Thymus (tissue), 11 donors: ENCODE results near the gene ASB18. TPM values are rescaled to one million over a fixed set of nuclear protein-coding genes. Genes with fewer than 3 reads are reported as not detected.

Experiments
- DNase-seq, 9 donors: peaks; one replicate each; pipeline ENCODE4 v3.0.0-alpha.2; 2013; ENCODE audit warnings: low spot score in 9 of 9, low read depth in 6 of 9, missing footprints in 1 of 9
- H3K27ac ChIP-seq, 2 donors: one replicate each; pipeline ENCODE4 v1.5.1; 2013; ENCODE audit warnings: control low read depth in 1 of 2, low read depth in 1 of 2, low read length in 1 of 2, mild to moderate bottlenecking in 1 of 2, moderate library complexity in 1 of 2
- H3K27me3 ChIP-seq, 2 donors: one replicate each; pipeline ENCODE4 v1.5.1; 2013; ENCODE audit warnings: low read length in 1 of 2; ENCODE audit not compliant: control insufficient read depth in 2 of 2, insufficient read depth in 1 of 2
- H3K36me3 ChIP-seq, 2 donors: one replicate each; pipeline ENCODE4 v1.5.1; 2013; ENCODE audit warnings: low read length in 1 of 2, mild to moderate bottlenecking in 1 of 2, moderate library complexity in 1 of 2; ENCODE audit not compliant: control insufficient read depth in 2 of 2, insufficient read depth in 2 of 2
- H3K4me1 ChIP-seq, 2 donors: one replicate each; pipeline ENCODE4 v1.5.1; 2013; ENCODE audit warnings: low read length in 2 of 2; ENCODE audit not compliant: control insufficient read depth in 2 of 2, insufficient read depth in 2 of 2
- H3K4me3 ChIP-seq, 2 donors: one replicate each; pipeline ENCODE4 v1.5.1; 2013; ENCODE audit warnings: low read length in 2 of 2, control low read depth in 1 of 2, mild to moderate bottlenecking in 1 of 2
- H3K9me3 ChIP-seq, 2 donors: one replicate each; pipeline ENCODE4 v1.5.1; 2013; ENCODE audit warnings: low read length in 1 of 2, mild to moderate bottlenecking in 1 of 2; ENCODE audit not compliant: control insufficient read depth in 2 of 2, insufficient read depth in 1 of 2
- WGBS: extraction: QIAGEN DNeasy Blood & Tissue Kit; methylation state at CpG from one replicate; pipeline ENCODE4 v1.1.7; 2013; 5-methylcytosine and 5-hydroxymethylcytosine counted together
- polyA plus RNA-seq: library from polyadenylated mRNA; stranded (reverse); fragments of 200-250 nt; gene quantifications from one replicate; pipeline ENCODE4 v1.2.3, GENCODE V29; 2013
- total RNA-seq: library from RNA; stranded (reverse); fragments of 120-200 nt; gene quantifications from one replicate; pipeline ENCODE4 v1.2.4, GENCODE V29; 2013
- donor health status: healthy.

The ASB18 gene
- total and polyA plus RNA-seq, 2 donors, result under 0.01 TPM; not detected in 1

DNA sequence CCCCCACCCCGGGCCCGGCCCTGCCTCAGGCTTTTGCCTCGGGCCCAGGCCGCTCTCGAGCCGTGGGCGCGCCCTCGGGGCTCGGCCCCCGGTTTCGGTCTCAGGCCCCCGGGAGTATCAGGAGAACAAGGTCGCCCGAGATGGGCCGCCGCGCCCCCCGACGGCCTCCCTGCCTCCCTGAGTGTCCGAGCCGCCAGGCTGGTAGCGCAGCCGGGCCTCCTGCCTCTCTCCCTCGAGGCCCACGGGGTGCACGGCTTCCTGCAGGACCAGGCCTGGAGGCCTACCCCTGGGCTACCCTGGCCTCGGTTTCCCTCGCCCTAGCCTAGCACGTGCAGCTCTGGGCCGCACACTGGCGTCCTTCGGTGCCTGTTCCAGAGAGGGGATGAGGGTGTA, 104.4 kb downstream of the ASB18 start:
- 11% methylated on average over 33 of the region's 33 CpGs for WGBS

DNA sequence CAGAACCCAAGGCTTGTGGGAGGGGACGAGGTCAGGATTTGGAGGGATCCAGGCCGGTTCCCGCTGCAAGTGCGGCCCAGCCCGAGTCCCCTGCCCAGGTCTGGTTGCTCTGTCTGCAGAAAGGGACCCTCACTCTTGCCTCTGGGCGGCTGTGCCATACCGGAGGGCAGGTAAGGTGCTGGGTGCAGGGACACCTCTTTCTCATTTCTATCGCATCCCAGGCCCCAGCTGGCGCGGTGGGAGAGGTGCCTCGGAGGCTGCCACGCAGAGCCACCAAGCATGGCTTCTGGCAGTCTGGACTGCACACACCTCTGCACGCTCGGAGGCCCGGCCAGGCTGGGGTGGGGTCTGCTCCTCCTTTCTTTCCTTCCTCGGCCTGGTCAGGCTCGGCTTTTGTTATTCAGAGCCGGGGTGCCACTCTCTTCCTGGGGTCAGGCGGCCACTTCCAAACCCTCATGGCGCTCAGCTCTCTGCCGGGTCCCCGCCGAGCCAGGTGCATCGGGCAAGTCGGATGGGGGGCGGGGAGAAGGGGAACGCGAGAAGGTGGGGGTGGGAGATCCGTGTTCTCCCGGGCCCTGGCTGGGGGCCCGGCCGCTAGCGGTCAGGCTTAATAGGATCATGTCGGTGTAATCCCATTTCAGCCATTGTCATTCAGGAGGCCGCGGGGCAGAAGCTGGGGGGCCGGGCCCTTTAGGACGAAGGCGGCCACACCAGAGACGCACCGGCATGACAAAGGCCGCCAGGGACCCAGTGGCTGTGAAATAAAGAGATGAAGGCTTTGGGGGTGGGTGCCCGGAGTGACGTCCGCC, 105.0 kb downstream of the ASB18 start:
- H3K4me1 ChIP-seq, result no peaks in the 10 kb centered on the region
- DNase-seq, result no peak
- 11% methylated on average over 45 of the region's 45 CpGs for WGBS
- H3K9me3 ChIP-seq, result no peaks in the 10 kb centered on the region
- no peak overlapping the region for H3K27ac ChIP-seq
- H3K27me3 ChIP-seq, result peaks cover 64 to 80% of the 10 kb centered on the region in 2 donors
- no peaks in the 10 kb centered on the region for H3K36me3 ChIP-seq
- H3K4me3 ChIP-seq, result no peak overlapping the region

More for the DNA sequence above, 104.4 kb downstream of the ASB18 start:
- H3K4me1 ChIP-seq, result no peaks in the 10 kb centered on the region
- no peaks in the 10 kb centered on the region for H3K9me3 ChIP-seq
- no peak for DNase-seq
- H3K27ac ChIP-seq, result no peak overlapping the region
- no peaks in the 10 kb centered on the region for H3K36me3 ChIP-seq
- no peak overlapping the region for H3K4me3 ChIP-seq
- H3K27me3 ChIP-seq, result peaks cover 70 to 86% of the 10 kb centered on the region in 2 donors

- DNase-seq, result no peak
- Histone ChIP-seq H3K4me3 (no peak overlapping the region), H3K9me3 (peaks cover 0 to 1% of the 10 kb centered on the region in 2 donors), H3K4me1 (no peaks in the 10 kb centered on the region), H3K27me3 (peaks cover 52 to 67% of the 10 kb centered on the region in 2 donors), H3K27ac (no peak overlapping the region), H3K36me3 (no peaks in the 10 kb centered on the region)
- WGBS, result 89% methylated on average over 10 of the region's 10 CpGs
Measured at GRCh38 chr2:236157815-236158498, 106.2 kb downstream of the ASB18 start.

DNA sequence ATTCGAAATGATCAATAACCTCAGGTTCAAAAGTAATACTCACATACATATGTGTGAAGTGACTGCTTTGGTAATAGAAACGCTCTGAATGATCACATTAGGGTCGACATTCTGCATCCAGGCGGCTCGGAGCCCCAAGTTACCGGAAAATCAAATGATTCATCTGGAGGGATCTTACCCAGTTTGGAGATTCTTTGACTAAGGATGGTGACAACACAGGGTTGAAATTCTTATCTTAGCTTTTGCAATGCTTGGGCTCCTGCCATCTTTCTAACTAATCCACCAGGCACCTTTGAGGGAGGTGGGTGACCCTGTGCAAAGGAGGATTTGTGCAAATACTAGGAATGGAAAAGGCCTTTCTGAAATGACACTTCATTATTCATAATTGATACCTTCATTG, 106.8 kb downstream of the ASB18 start:
- H3K9me3 ChIP-seq, result peaks cover 1 to 3% of the 10 kb centered on the region in 2 donors
- no peak overlapping the region for H3K27ac ChIP-seq
- WGBS, result 89% methylated on average over 6 of the region's 6 CpGs
- no peak overlapping the region for H3K4me3 ChIP-seq
- no peak for DNase-seq
- no peaks in the 10 kb centered on the region for H3K36me3 ChIP-seq
- peaks cover 46 to 61% of the 10 kb centered on the region in 2 donors for H3K27me3 ChIP-seq
- no peaks in the 10 kb centered on the region for H3K4me1 ChIP-seq

DNA sequence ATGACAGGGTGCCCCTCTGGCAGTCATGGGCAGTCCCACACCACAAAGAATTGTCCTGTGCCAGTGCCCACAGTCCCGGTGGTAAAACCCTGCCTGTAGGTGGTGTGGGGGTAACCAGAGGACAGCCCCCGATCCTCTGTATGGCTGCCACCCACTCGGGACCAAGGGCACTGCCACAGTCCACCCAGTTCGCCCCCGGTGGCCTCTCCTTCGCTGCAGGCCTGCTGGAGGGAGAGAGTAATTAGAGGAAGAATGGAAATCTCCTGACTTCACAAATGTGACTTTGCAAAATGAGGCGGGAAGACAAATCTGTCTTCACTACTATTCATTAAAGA, 107.4 kb downstream of the ASB18 start:
- no peaks in the 10 kb centered on the region for H3K36me3 ChIP-seq
- H3K27ac ChIP-seq, result no peak overlapping the region
- WGBS, result 82% methylated on average over 7 of the region's 7 CpGs
- no peak for DNase-seq
- H3K9me3 ChIP-seq, result peaks cover 1 to 3% of the 10 kb centered on the region in 2 donors
- H3K27me3 ChIP-seq, result peaks cover 40 to 56% of the 10 kb centered on the region in 2 donors
- H3K4me3 ChIP-seq, result no peak overlapping the region
- no peaks in the 10 kb centered on the region for H3K4me1 ChIP-seq

DNA sequence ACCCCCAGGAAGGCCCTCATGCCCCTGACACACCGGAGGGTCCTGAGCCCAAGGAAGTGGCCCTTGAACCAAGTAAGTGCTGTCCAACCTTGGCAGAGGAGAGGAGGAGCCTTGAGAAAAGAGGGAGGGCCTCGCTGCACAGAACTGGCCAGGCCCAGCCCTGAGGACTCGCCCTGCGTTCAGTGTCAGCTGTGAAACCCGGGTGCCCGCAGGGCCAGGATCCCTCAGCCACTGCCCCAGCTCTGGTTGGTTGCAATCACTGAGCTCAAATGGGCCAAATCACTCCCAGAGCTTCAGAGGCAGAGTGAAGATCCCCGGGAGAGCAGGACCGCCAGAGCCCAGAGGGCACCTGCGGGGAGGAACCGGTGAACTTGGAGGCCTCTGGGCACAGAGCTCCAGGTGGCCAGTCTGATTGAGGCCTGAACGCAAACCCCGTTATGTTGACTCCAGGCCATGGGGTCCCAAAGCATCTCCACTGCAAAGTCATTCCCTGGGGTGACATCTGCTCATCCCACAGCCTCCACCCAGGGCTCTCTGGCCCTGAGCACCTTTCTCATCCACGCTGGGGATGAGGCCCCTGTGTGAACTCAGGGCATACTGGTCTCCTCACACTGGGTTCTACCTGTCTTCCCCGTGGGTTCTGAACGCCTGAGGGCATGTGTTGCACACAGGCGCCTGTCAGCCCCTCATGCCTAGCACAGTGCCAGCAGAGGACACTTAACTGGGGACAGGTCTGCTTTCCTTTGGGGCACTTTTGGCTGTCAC, 107.9 kb downstream of the ASB18 start:
- 92% methylated on average over 16 of the region's 16 CpGs for WGBS
- no peaks in the 10 kb centered on the region for H3K36me3 ChIP-seq
- H3K27me3 ChIP-seq, result peaks cover 35 to 51% of the 10 kb centered on the region in 2 donors
- H3K27ac ChIP-seq, result no peak overlapping the region
- no peak for DNase-seq
- H3K4me3 ChIP-seq, result no peak overlapping the region
- H3K4me1 ChIP-seq, result no peaks in the 10 kb centered on the region
- H3K9me3 ChIP-seq, result peaks cover 1 to 3% of the 10 kb centered on the region in 2 donors

DNA sequence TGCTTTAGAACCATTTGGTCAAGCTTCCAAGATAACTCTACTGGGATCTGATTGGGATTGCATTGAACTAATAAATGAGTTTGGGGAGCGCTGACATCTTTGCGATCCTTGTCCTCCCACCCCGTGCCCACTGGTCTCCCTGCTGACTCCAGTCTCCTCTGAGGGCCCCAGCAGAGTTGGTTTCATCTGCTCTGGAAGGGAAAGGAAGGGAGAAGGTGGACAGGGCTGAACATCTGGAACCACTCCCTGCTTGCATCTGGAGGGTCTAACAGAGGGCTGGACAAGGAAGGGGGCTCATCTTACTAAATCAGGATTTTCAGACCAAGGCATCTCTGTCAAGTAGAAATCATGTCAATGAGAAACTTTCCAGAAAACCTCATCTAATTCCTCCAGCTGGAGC, 108.8 kb downstream of the ASB18 start:
- DNase-seq, result no peak
- no peak overlapping the region for H3K27ac ChIP-seq
- H3K27me3 ChIP-seq, result peaks cover 26 to 42% of the 10 kb centered on the region in 2 donors
- H3K36me3 ChIP-seq, result no peaks in the 10 kb centered on the region
- WGBS, result 86% methylated on average over 3 of the region's 3 CpGs
- H3K4me3 ChIP-seq, result no peak overlapping the region
- H3K4me1 ChIP-seq, result no peaks in the 10 kb centered on the region
- H3K9me3 ChIP-seq, result peaks cover 1 to 3% of the 10 kb centered on the region in 2 donors

DNA sequence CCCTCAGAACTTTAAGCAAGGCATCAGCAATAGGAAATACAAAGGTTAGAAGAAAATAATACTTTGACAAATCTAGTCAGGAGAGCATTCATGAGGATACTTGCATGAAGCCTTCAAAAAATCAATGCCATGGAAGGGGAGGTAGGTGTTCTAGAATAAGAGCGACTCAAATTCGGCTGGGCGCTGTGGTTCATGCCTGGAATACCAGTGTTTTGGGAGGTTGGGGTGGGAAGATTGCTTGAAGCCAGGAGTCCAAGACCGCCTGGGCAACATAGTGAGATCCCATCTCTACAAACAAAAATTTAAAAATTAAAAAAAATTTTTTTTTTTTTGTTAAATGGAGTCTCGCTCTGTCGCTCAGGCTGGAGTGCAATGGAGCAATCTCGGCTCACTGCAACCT, 117.8 kb downstream of the ASB18 start:
- Histone ChIP-seq H3K36me3 (no peaks in the 10 kb centered on the region), H3K4me3 (no peak overlapping the region), H3K4me1 (no peaks in the 10 kb centered on the region), H3K27ac (no peak overlapping the region), H3K9me3 (no peaks in the 10 kb centered on the region), H3K27me3 (peaks cover 0 to 14% of the 10 kb centered on the region in 2 donors)
- DNase-seq, result no peak
- 97% methylated on average over 7 of the region's 7 CpGs for WGBS

DNA sequence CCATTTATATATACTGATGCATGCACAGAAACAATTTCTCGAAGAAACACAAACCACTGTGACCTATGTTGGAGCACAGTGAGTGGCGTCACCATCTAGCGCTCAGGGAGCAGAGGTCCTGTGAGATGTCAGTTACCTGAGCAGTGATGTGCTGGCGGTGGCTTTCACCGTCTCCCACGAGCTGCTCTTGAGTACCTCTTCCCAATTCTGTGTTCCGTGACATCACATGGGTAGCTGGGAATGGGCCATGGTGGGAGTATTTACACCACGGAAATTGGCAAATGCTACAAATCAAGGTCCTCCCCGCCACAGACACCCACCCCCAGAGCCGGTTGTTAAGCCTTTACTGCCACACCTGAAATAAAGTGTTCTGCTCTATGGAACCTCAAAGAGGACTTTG, 120.4 kb downstream of the ASB18 start:
- Histone ChIP-seq H3K36me3 (no peaks in the 10 kb centered on the region), H3K27me3 (peaks cover 0 to 14% of the 10 kb centered on the region in 2 donors), H3K4me1 (no peaks in the 10 kb centered on the region), H3K9me3 (no peaks in the 10 kb centered on the region), H3K4me3 (no peak overlapping the region), H3K27ac (no peak overlapping the region)
- no peak for DNase-seq
- WGBS, result 86% methylated on average over 10 of the region's 10 CpGs
